Endothelial cell of umbilical vein (primary cell): ENCODE results near the gene KAZN. TPM values are rescaled to one million over a fixed set of nuclear protein-coding genes. Genes with fewer than 3 reads are reported as not detected.

Experiments
- BruUV-seq: library from RNA; stranded (reverse); fragments of 400-500 nt; replicated peaks from 2 replicates; lab custom pipeline; 2021; lab: Mats Ljungman, UMichigan
- CTCF ChIA-PET: fragments of 300-600, 350-600 bp; sonication (Branson Sonifier 250); formaldehyde crosslinking; loops from one replicate; lab custom pipeline; 2021; ENCODE audit warnings: antibody characterized with exemption, inconsistent platforms; lab: Charles Lee
- POLR2A ChIA-PET: fragments of 300-600, 350-600 bp; sonication (Branson Sonifier 250); formaldehyde crosslinking; loops from one replicate; lab custom pipeline; 2021; ENCODE audit warnings: antibody characterized with exemption, inconsistent platforms; lab: Charles Lee
- DNase-seq: peaks from one replicate; pipeline ENCODE4 v3.0.0-alpha.2; 2011; ENCODE audit warnings: low read depth, low spot score
- FAIRE-seq: peaks from 2 replicates; lab custom pipeline; 2011; peaks lifted over from hg19 to GRCh38; lab: Jason Lieb, UNC
- H2AFZ ChIP-seq: 2 replicates; pipeline ENCODE4 v1.6.0; 2012; ENCODE audit warnings: low read depth, low read length, control low read depth, inconsistent platforms
- H3K27ac ChIP-seq: 2 replicates; pipeline ENCODE4 v1.5.1; 2011; ENCODE audit warnings: low read depth, mild to moderate bottlenecking, control low read depth, low read length, moderate library complexity; ENCODE audit not compliant: insufficient read depth
- H3K27me3 ChIP-seq, 2 experiments: 2 replicates each; pipeline versions ENCODE4 v1.6.0 to v1.6.1; 2011; ENCODE audit warnings: low read length in 2 of 2, mixed read lengths in 1 of 2; ENCODE audit not compliant: control insufficient read depth in 2 of 2, insufficient read depth in 2 of 2
- H3K36me3 ChIP-seq, 2 experiments: 2 replicates in 1 of 2; 3 replicates in 1 of 2; pipeline ENCODE4 v1.5.1; 2011; ENCODE audit warnings: low read length in 2 of 2, mild to moderate bottlenecking in 1 of 2, moderate library complexity in 1 of 2; ENCODE audit not compliant: control insufficient read depth in 2 of 2, insufficient read depth in 2 of 2; ENCODE audit errors: extremely low read depth in 1 of 2
- H3K4me1 ChIP-seq: 3 replicates; pipeline ENCODE4 v1.5.1; 2011; ENCODE audit warnings: mild to moderate bottlenecking, low read length; ENCODE audit not compliant: control insufficient read depth, insufficient read depth; ENCODE audit errors: extremely low read depth
- H3K4me2 ChIP-seq: 2 replicates; pipeline ENCODE4 v1.6.1; 2011; ENCODE audit warnings: low read length, control low read depth, mixed read lengths; ENCODE audit not compliant: insufficient read depth
- H3K4me3 ChIP-seq, 3 experiments: fragments of 200-600 bp in 1 of 3; sonication (generic), shearing (Covaris generic) in 1 of 3; replicated peaks in 1 of 3; 2 replicates each; pipeline ENCODE4 v1.5.1; 2011 to 2016; ENCODE audit warnings: control low read depth in 3 of 3, low read length in 3 of 3, mild to moderate bottlenecking in 2 of 3, inconsistent platforms in 1 of 3, low read depth in 1 of 3, moderate library complexity in 1 of 3; ENCODE audit not compliant: insufficient read depth in 1 of 3
- H3K79me2 ChIP-seq: 2 replicates; pipeline ENCODE4 v1.6.0; 2012; ENCODE audit warnings: low read length, inconsistent platforms; ENCODE audit not compliant: control insufficient read depth, insufficient read depth
- H3K9ac ChIP-seq: replicated peaks from 2 replicates; pipeline ENCODE3; 2011; ENCODE audit warnings: low read length, control low read depth; ENCODE audit not compliant: insufficient read depth; ENCODE audit errors: extremely low read depth
- H3K9me1 ChIP-seq: replicated peaks from 3 replicates; pipeline ENCODE4 v1.6.0; 2011; ENCODE audit warnings: mild to moderate bottlenecking, low read length; ENCODE audit not compliant: control insufficient read depth, insufficient read depth; ENCODE audit errors: extremely low read depth
- H3K9me3 ChIP-seq: replicated peaks from 2 replicates; pipeline ENCODE4 v1.5.1; 2012; ENCODE audit warnings: low read length, inconsistent platforms; ENCODE audit not compliant: control insufficient read depth, insufficient read depth
- H4K20me1 ChIP-seq: replicated peaks from 2 replicates; pipeline ENCODE3; 2011; ENCODE audit warnings: mild to moderate bottlenecking, low read length; ENCODE audit not compliant: control insufficient read depth, insufficient read depth; ENCODE audit errors: extremely low read depth
- EZH2 ChIP-seq: IDR thresholded peaks from 2 replicates; pipeline ENCODE4 v1.6.1; 2012; ENCODE audit warnings: borderline replicate concordance, low read depth, mild to moderate bottlenecking, moderate library complexity, low read length, inconsistent platforms; ENCODE audit not compliant: severe bottlenecking
- FOS ChIP-seq: IDR thresholded peaks from 2 replicates; pipeline ENCODE4 v1.6.1; 2011; ENCODE audit warnings: mild to moderate bottlenecking, low read length, moderate library complexity, borderline replicate concordance; ENCODE audit not compliant: insufficient read depth
- POLR2AphosphoS5 ChIP-seq: IDR thresholded peaks from 2 replicates; pipeline ENCODE4 v1.6.1; 2012; ENCODE audit warnings: low read depth, mild to moderate bottlenecking, control low read depth, low read length, moderate library complexity; ENCODE audit not compliant: insufficient read depth
- dilution Hi-C: fragments of 300-500 bp; cut with MboI; formaldehyde crosslinking; loops from one replicate; pipeline ENCODE4 v1.15.0; 2019; ENCODE audit warnings: low sequenced_read_pairs; ENCODE audit not compliant: extremely low pct_ligation_motif_present
- intact Hi-C: fragments of 100-400 bp; cut with micrococcal nuclease; formaldehyde crosslinking; loops from one replicate; pipeline ENCODE4 v1.10.0; 2022
- polyA plus RNA-seq, 4 experiments: library from polyadenylated mRNA; depleted of rRNA in 3 of 4; stranded (reverse) in 3 of 4; unstranded in 1 of 4; fragments of >200 nt; gene quantifications; 2 replicates each; pipeline versions ENCODE4 v1.2.1 to v1.2.3, GENCODE V29; 2011 to 2012; ENCODE audit warnings: missing spikeins in 1 of 4
- total RNA-seq: library from RNA; stranded (reverse); gene quantifications from 2 replicates; pipeline ENCODE4 v1.2.3, GENCODE V29; 2021
- TF ChIP-seq, protein P1 (sequence below), 2 donors: IDR thresholded peaks; 1 replicate in 1 of 2; 2 replicates in 1 of 2; pipeline ENCODE4 v1.5.1; 2011; ENCODE audit warnings: low read length in 2 of 2, mild to moderate bottlenecking in 2 of 2, moderate library complexity in 2 of 2, control low read depth in 1 of 2, inconsistent platforms in 1 of 2, low read depth in 1 of 2; ENCODE audit not compliant: insufficient read depth in 1 of 2; ENCODE audit errors: extremely low read depth in 1 of 2

Gene KAZN
- total and polyA plus RNA-seq, 2 donors (not counting 3 experiments of a cell fraction or from before 2014, with no cell fraction given) = 1.6 to 5.8 TPM

GRCh38 chr1:14925336-14926136, 327.1 kb downstream of the KAZN start:
- H3K4me2 ChIP-seq = peak overlapping the region; percentile 80
- no peak overlapping the region for H3K27ac ChIP-seq
- ChIA-PET CTCF (interaction anchor here (1.4 kb wide), 1 partner anchor 102 kb away, joined by 13 read pairs; no protein-coding TSS in a partner anchor), POLR2A (no interaction called here)
- dilution Hi-C loops (no loop called here), intact Hi-C loops (loop anchor here (2.0 kb wide), 1 partner anchor 43 kb away; no protein-coding TSS in a partner anchor)
- no peaks in the 10 kb centered on the region for H3K36me3 ChIP-seq
- peaks cover 5% of the 10 kb centered on the region for H3K4me1 ChIP-seq
- peak overlapping the region in 2 of 3 experiments; percentile 40 to 62 for H3K4me3 ChIP-seq
- DNase-seq (no peak), FAIRE-seq (no peak)
- peaks cover 8 to 14% of the 10 kb centered on the region in 2 experiments for H3K27me3 ChIP-seq
- peak overlapping the region; percentile 53 for H2AFZ ChIP-seq
- no peak overlapping the region for H3K9ac ChIP-seq
- H4K20me1 ChIP-seq = no peaks in the 10 kb centered on the region
- no peaks in the 10 kb centered on the region for H3K79me2 ChIP-seq
- H3K9me1 ChIP-seq = no peaks in the 10 kb centered on the region
- no TSS peak for BruUV-seq
- no peaks in the 10 kb centered on the region for H3K9me3 ChIP-seq
- TF ChIP-seq, protein P1, sequence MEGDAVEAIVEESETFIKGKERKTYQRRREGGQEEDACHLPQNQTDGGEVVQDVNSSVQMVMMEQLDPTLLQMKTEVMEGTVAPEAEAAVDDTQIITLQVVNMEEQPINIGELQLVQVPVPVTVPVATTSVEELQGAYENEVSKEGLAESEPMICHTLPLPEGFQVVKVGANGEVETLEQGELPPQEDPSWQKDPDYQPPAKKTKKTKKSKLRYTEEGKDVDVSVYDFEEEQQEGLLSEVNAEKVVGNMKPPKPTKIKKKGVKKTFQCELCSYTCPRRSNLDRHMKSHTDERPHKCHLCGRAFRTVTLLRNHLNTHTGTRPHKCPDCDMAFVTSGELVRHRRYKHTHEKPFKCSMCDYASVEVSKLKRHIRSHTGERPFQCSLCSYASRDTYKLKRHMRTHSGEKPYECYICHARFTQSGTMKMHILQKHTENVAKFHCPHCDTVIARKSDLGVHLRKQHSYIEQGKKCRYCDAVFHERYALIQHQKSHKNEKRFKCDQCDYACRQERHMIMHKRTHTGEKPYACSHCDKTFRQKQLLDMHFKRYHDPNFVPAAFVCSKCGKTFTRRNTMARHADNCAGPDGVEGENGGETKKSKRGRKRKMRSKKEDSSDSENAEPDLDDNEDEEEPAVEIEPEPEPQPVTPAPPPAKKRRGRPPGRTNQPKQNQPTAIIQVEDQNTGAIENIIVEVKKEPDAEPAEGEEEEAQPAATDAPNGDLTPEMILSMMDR (IDR thresholded peaks at IDR 0.05; ENCODE audit: extremely low read depth in 1 of 2, insufficient read depth in 1 of 2, low read depth in 1 of 2, low read length in 2 of 2) = no peak
- TF ChIP-seq POLR2AphosphoS5 (no peak), EZH2 (no peak), FOS (no peak)
